Suprapubic skin (tissue), 4 donors: ENCODE measurements around the gene STPG1.

Experiments
- EP300 ChIP-seq: sonication (generic); formaldehyde crosslinking; IDR thresholded peaks from one replicate; pipeline ENCODE4 v1.6.1; 2017; ENCODE audit warnings: antibody characterized with exemption
- POLR2A ChIP-seq, 2 donors: fragments of 450-650 bp; IDR thresholded peaks; one replicate each; pipeline ENCODE4 v1.6.1; 2017; ENCODE audit warnings: antibody characterized with exemption in 2 of 2, mild to moderate bottlenecking in 2 of 2, moderate library complexity in 2 of 2
- POLR2AphosphoS5 ChIP-seq, 3 donors: sonication (generic); formaldehyde crosslinking; IDR thresholded peaks; one replicate each; pipeline ENCODE4 v1.6.1; 2017; ENCODE audit warnings: antibody characterized with exemption in 3 of 3
- TF ChIP-seq, protein P1 (sequence below), 2 donors: fragments of 200-600 bp in 1 of 2; fragments of 450-650 bp in 1 of 2; sonication (generic) in 1 of 2; IDR thresholded peaks; one replicate each; pipeline ENCODE4 v1.5.1; 2016 to 2019; ENCODE audit warnings: antibody characterized with exemption in 2 of 2, mild to moderate bottlenecking in 1 of 2, moderate library complexity in 1 of 2

DNA sequence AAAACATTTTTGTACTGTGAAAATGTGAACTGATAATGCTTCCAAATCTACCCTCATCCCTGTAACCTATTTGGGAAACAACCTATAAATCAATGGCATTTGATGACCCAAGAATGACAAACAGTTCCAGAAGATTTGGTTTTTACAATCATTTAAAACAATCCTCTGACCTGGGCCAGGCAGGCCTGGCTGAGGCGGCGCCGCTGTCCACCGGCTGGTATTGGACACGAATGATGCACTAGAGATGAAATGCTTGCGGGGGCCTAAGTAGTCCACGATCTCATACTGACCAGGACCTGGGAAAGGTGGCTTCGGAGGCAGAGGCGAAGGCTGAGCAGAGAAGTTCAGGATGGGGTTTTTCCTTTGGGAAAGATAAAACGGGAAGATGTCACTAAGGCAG, 52.9 kb downstream of the STPG1 start:
- TF ChIP-seq, protein P1, sequence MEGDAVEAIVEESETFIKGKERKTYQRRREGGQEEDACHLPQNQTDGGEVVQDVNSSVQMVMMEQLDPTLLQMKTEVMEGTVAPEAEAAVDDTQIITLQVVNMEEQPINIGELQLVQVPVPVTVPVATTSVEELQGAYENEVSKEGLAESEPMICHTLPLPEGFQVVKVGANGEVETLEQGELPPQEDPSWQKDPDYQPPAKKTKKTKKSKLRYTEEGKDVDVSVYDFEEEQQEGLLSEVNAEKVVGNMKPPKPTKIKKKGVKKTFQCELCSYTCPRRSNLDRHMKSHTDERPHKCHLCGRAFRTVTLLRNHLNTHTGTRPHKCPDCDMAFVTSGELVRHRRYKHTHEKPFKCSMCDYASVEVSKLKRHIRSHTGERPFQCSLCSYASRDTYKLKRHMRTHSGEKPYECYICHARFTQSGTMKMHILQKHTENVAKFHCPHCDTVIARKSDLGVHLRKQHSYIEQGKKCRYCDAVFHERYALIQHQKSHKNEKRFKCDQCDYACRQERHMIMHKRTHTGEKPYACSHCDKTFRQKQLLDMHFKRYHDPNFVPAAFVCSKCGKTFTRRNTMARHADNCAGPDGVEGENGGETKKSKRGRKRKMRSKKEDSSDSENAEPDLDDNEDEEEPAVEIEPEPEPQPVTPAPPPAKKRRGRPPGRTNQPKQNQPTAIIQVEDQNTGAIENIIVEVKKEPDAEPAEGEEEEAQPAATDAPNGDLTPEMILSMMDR (IDR thresholded peaks at IDR 0.05) = no peak
- TF ChIP-seq POLR2AphosphoS5 (IDR thresholded peaks at IDR 0.05) (no peak), POLR2A (IDR thresholded peaks at IDR 0.05) (no peak), EP300 (no peak)
